Stimulated activated CD8-positive, alpha-beta memory T cell treated with anti-CD3 and anti-CD28 coated beads, Interleukin-4, amount 100 ng/mL, for 24 hours (primary cell): ENCODE results near the gene SORCS1.

Source experiments
- DNase-seq: peaks from one replicate; pipeline ENCODE4 v3.0.0-alpha.2; 2020; ENCODE audit warnings: low read depth

SORCS1 gene

DNA sequence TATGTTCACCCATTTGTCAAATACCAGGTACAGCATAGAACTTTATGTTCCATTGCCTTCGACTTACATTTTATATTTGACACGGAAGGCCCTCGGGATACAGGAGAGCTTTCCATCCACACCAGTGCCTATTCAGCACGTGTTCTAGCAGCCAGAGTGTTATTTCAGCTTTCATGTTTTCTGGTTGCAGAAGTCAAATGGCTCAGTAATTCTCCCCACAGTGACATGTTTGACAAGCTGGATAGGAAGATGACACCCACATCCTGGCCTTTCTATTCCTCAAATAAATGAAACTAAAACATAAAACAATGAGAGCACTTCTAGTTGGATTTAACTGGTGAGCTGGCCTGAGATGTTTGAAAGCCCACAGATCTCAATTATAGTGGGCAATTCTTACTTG lies 173.4 kb downstream of the SORCS1 start:
- no peak for DNase-seq

DNA sequence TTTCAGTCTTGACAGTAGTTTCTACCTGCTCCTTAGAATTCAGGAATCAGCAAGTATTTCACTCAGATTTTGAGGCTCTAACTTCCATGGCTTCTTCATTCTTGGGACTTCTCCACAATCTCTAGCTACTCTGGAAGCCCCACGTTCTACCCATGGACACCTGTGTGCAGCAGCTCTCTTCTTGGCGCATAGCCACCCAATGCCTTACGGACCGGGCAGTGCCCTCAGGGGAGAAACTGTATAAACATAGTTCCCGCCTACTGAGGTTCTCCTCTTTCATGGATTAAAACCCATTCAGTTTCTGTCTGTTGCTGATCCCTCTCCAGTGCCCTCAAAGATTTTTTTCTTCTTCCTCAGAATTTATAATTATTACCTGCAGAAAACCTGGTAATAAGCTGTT lies 177.1 kb downstream of the SORCS1 start:
- no peak for DNase-seq

DNA sequence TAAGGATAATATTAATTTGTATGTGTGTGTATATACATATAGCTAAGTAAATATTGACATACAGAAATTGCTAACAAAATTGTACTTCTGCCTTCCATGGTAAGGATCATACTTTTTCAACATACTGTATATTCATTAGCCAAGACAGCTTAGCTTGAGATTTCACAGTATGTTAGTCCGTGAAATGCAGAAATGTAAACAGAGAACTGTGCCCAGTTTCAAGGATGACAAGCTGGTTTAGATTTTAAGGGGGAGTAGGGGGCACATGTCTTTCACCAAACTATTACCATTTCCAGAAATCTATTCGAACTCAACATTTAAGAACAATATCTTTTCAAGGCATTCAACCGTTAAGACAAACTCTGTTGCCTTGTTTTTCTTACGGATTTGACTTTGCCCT lies 182.2 kb downstream of the SORCS1 start:
- DNase-seq, result no peak

DNA sequence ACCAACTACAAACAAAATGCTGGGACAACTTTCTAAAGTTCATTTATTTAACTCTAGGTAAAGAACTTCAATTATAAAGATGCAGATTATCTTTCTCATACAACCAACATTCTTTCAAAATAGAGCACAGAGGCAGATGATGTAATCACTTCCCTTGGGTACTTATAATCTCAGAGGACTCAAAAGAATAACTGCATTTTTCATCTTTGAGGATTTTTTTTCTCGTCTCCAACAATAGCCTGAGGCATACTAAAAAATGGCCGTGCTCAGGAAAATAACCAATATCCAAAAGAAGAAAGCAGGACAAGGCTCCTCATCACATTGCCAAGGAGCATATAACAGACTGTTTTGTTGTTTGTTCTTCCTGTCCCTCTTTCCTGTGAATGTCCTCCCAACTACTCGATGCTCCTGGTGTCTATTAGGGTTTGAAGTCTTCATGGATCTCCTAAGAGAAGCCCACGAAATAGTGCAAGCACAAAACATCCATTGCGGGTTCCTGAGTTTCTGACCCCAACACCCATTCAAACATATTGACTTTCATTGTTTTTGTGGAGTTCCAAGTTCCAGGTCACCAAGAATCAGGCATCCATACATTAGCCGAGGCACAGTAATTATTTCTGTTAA lies 182.9 kb downstream of the SORCS1 start:
- DNase-seq, result no peak

DNA sequence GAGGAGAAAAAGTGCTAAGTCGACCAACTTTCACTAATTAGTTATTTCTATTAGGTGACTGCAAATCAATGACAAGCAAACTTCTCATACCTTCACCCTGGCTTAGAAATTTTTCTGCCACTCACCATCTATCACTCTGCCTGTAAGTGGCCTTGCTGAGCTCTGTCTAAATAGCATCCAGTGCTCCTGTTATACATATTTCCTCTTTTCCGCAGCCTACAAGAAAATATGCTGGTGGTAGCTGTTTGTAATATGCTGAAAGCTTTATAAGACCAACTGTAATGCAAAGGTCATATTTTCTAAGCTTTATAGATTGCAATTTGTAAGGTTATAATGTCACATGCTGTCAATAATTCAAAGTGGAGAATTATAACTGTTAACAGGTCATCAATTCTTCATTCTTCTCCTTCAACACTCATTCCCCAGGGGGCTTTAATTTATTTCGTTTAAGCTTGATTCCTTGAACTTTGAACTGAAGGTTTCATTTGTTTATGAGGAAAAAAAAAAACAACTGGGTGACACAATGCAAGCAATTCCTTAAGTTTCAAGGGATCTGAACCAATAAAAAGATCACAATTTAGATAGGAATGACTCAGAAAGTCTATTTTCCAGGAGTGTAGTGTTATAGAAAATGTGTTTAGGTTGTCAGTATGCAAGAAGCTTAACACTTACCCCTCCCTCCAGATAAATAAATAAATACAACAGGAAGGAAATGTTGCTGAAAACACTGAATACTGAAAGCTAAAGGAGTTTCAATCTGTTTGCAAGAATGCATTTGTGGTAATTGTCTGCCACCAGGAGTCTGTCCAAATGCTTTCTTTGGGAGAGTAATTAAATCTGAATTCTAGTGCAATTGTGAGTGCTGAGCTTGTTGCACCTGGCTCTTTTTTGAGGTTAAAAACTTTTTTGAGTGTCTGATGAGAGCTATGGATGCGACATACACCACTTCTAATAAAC lies 183.7 kb downstream of the SORCS1 start:
- no peak for DNase-seq

DNA sequence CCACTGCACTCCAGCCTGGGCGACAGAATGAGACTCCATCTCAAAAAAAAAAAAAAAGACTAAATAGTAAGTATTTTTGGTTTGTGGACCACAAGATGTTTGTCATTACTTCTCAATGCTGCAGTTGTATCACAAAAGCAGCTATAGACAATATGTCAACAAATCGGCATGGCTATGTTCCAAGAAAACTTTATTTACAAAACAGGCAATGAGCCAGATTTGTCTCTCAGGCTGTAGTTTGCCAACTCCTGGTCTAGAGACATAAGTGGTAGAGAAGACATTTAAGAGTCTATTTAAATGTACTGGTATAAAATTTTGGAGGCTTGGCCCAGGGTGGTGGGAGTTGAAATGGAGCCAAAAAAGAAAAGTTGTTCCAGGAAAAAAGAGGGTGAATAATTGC lies 185.8 kb downstream of the SORCS1 start:
- DNase-seq, result no peak

DNA sequence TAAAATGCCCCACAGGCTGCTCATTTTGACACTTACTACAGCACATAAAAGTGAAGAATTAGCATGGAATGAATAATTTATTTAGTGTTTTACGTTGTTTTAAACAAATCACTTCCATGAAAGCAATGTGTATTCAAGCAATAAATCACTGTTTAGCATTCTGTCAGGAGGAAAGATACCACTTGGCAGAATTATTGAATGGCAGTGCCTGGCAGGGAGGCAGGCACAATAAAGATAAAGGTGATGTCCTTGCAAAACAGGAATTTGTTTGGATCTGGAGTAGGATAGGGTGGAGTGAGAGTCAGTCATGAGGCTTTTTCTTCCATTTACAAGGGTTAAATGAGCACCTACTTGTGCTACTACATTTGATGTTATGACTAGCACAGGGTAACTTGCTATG lies 190.8 kb downstream of the SORCS1 start:
- no peak for DNase-seq

DNA sequence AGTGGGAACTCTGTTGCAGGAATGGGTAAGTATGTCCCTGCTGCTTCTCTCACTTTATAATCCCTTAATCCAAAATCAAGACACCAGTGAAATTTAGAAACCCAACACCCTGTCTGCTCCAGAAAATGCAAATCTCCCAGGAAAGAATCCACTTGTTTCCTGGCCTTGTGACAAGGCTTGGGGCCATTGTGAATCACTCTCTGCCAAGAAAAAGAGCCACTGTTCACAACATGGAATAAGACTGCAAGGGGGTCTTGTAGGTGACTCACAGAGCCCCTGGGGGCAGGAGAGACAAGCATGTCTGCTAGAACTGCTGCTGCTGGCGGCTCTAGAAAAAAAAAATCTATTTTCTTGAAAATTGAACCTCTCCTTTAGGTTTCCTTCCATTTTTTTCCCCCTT lies 191.2 kb downstream of the SORCS1 start:
- no peak for DNase-seq

DNA sequence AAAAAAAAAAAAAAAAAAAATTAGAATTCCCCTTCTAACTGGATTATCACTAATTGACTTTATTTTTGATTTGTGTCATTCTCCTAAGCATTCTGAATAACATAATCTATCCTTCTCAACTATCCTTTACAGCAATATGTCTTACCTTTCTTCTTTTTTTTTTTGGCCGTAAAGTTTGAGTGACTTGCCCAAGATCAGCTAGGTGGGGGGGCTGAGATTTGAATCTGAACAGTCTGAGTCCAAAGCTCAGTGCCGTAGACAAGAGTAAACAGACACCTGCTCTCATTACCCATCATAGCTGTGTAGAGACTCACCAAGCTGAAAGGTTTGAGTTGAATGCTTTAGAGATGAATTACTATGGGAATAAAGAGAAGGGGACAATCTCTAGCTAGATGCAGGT lies 192.1 kb downstream of the SORCS1 start:
- DNase-seq, result no peak

DNA sequence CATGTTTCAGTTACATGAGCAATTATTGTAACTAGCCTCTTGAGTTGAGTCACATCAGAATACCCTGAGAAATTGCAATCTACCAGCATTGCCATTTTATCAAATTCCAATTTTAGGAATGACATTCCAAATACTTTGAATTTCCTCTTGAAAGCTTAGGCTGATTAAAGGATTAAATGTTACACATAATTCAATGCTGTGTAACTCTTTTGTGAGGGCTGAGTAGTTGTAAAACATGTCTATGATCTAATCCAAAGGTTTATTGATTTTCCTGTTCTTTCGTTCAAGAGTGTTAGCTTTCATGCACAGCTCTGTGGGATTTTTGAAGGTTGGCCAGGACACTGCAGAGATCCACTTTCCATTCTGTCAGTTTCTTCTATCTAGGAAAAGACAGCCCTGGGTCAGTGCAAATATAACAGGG lies 193.1 kb downstream of the SORCS1 start:
- no peak for DNase-seq

DNA sequence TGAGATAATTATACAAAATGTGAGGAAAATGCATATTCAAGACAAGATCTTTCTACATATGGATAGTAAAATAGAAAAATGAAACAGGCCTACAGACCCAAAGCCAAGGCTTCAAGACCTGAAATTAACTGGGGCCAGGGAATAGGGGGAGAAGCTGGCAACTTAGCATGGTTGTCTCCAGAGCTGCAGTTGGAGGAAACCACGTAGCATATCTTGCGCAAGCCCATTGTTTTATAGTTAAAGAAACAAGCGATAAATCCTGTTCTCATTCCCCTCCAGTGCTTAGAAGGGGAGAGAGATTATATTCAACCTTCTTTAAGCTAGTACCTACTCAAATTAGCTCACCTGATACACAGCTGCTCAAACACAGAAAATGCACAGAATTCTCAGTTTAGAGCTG lies 197.1 kb downstream of the SORCS1 start:
- no peak for DNase-seq

DNA sequence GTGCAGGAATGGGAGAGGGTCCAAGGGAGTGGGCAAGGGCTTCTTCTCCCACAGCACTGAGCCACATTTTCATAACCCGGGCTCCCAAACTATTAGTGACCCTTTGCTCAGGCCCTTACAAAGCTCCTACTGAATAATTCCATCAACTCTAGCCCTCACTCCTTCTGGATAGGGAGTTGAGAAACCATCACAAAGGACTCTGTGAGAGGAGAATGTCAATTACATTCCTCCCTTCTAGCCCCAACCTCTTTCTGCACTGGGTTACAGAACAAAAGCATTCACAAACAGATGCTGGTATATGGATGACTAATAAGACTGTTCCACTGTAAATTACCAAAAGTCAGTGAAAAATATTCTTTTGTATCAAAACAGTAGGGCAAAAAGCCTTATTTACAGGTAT lies 203.7 kb downstream of the SORCS1 start:
- DNase-seq, result no peak

DNA sequence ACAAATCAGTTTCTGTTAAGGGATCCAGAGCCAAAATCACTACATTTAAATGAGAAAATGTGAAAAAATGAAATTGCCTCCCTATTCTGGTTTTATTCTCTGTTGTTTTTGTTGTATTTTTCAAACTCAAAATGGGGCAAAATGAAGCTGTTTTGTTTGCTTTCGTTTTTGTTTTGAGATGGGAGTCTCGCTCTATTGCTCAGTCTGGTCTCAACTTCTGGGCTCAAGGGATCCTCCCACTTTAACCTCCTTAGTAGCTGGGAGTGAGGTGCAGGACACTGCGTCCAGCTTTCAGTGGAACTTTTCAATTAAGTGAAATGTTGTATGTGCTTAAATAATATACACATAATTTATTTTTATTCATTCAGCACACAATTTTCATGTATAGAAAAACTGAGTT lies 205.0 kb downstream of the SORCS1 start:
- no peak for DNase-seq

DNA sequence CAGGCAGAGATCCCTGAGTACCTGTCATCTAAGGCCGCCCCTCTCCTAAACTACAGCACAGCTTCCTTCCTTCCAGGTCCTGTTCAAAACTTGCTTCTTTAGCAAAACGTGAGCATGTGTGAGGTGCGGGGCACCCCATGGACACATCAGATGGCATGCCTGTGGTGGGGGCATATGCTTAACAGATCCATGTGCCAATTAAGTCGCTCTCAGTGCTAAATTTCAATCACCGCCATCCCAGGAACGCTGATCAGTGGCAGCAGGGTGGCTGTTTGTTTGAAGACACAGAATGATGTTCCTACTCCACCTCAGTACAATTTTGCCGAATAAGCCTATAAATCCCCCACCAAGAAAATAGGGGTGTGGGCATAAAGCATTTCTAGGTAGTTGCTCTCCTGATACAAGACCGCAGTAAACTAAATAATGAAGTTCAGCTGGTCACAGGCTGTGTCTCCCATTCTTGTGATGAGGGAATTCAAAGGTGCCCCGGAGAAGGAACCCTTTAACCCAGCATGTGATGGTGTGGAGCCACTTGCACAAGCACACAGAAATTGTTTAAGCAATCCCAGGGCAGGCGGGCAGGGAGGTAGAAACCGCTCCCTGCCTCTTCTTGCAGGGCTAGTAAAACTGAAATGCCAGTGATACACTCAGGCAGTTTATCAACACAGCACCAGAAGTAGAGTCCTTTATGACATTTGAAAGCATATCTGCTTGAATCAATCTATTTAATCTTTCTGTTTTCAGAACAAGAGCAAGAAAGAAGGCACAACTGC lies 205.7 kb downstream of the SORCS1 start:
- DNase-seq, result no peak

DNA sequence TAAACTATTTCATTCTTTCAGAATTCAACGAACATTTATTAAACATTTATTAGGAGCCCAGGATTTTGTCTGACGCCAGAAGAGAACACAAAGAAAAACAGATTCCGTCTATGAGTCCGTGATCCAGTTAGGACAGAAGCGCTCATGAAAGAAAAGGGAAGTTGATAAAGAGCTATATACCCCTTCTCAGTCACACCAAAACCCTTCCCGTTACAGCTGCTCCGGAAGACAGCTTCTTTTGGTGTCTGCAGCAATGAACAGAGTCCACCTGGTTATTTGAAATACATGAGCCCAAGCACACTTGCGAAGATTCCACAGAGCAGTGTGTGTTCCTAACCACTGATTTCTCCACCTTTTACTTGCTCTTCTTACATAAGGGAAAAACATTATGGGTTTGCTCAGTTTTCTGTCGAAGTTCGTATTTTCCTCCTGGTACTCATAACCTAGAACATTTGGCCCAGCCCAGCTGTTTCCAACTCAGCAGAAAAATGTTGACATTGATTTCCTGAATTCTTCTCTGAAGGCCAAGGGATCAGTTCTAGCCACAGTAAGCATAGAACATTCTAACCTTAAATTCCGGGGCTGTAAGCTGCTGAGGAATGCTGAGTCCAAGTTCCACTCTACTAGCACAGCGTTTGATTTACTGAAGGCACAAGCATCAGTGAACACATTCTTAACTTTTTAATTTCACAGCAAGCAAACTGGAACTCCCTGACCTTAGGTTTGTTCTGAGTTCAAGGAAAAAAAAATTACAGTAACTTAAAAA lies 206.5 kb downstream of the SORCS1 start:
- no peak for DNase-seq

DNA sequence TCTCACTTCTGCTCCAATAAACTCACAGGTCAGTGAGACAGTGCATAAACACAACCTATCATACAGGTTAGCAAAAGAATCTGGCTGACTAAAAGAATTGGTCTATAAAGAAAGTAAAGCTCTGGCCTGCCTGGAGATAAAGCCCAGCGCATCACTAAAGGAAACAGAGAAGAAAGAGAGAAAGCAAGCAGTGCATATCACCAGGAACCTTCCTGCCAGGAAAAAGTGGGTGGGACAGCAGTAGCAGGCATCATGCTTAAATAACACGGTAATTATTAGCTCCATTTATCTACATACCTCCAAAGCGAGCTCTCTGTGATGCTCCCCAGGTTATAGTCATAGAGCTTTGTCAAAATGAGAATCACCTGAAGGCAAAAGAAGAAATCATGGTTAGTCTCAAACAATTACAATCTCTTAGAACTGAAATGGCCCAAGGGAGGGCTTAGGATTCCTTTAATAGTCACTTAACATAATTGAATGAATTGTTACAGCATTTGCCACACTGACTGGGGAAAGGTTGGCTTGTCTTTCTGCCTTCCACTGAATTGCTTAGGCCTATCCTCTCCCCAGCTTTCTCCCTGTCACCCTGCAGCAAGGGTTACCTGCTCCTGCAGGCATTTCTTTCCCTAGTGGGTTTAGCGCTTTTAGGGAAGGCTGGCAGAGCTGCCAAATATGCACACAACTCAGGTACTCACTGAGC lies 208.1 kb downstream of the SORCS1 start:
- DNase-seq, result no peak

DNA sequence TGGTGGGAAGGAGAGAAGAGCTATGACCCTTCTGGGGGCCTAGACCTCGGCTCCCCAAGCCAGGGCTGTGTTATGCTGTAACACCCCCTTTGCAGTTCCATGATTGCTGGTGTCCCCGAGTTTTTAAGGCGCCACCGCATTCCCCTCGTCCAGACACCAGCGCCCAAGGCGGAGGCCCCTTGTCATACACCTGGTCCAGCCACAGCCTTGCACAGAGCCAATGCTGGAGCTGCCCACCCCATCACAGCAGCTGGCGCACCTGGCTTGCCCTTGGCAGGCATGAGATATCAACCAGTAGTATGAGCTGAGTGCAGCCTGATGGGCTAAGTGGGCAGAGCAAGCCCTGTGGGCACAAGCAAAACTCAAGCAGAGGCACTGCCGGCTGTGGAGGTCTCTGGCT lies 209.4 kb downstream of the SORCS1 start:
- no peak for DNase-seq

DNA sequence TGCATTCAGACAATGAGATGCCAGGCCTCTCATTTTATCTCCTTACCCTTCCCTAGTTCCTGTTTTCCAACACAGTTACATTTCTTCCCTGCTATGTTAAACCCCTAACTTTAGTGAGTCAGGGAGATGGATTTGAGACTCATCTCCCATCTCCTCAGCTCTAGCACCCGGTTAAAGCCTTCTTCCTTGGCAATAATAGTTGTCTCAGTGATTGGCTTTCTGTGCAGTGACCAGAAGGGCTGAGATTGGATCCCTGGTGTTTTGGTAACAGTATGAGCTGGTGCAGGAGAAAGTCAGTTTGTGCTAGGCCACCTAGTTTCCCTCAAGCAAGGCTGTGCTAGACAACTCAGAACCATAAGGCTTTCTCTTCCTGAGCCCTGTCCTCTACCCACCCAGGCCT lies 212.5 kb downstream of the SORCS1 start:
- DNase-seq, result no peak

DNA sequence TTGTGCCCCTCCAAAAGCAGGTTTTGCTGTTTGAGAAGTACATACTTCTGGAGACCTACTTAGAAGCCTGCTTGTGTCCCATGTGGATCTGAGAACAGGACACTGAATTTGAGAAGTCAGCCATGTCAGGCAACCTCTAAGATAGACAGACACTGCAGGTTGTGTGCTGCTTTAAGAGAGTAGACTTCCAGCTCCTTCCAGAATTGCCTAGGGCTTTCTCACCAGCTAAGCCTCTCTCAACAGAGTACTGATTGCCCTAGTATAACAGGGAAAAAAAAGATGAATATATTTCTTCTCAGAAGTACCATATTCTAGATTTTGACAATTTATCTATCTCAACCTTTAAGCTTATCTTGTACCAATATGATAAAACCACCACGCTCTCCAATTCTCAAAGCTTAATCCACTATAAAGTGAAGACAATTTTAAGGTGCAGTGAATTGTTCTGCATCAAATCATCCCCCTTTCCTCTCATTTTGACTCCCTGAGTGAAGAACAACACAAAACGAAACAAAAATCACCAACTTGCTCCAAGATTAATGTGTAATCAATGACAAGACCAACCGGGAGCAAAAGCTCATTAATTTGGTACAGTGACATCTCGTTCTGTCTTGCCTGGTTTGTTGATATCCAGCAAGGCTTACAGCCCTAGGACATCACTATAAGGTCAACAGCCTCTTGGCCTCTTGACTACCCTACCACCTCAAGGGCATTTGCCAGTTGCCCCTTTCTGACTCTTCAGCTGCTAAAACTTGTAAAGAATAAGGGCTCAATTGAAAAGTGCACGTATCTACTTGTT lies 214.6 kb downstream of the SORCS1 start:
- DNase-seq, result no peak

DNA sequence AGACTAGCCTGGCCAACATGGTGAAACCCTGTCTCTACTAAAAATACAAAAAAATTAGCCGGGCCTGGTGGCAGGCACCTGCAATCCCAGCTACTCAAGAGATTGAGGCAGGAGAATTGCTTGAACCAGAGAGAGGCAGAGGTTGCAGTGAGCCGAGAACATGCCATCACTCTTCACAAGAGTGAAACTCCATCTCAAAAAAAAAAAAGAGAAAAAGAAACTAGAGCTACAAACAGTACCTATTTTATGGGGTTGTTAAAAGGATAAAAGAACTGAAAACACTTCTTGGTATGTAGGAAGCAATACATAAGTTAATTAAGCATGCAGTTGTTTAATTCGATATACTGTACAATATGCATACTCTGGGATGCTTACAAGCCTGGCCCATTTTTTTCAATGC lies 216.9 kb downstream of the SORCS1 start:
- DNase-seq, result no peak
